ENCODE measurements around the gene MCF2L2.

The MCF2L2 gene

DNA sequence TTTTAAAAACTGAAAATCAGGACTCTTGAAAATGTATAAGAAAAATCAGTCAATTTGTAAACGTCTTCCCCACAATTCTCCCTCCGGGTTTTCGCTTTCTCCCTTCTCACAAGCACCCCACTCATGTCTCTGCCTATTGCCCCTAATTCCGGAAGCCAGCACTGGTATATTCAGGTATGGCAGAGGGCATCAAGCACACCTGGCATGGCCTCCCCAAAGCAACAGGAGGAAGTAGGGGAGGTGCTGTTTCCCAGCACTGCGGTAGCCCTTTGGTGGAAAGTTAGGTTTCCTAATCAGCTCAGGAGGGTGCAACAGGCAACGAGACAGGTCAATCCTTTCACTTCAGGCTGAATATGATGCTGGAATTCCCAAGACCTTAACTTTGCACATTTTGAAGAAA lies 296.0 kb downstream of the MCF2L2 start:
- Histone ChIP-seq H3K79me2 (no peaks in the 10 kb centered on the region), H3K36me3 (ENCODE audit: control insufficient read depth, insufficient read depth, low read length) (no peaks in the 10 kb centered on the region), H3K4me1 (no peaks in the 10 kb centered on the region), H2AFZ (no peak overlapping the region), H3K4me2 (ENCODE audit: low read length) (no peak overlapping the region), H3K27me3 (ENCODE audit: control insufficient read depth, insufficient read depth, low read length) (no peaks in the 10 kb centered on the region), H3K9ac (no peak overlapping the region), H3K9me3 (ENCODE audit: control insufficient read depth, low read length) (no peaks in the 10 kb centered on the region), H3K27ac (no peak overlapping the region), H3K4me3 (ENCODE audit: low read depth, low read length) (no peak overlapping the region)
- TF ChIP-seq, protein P1, sequence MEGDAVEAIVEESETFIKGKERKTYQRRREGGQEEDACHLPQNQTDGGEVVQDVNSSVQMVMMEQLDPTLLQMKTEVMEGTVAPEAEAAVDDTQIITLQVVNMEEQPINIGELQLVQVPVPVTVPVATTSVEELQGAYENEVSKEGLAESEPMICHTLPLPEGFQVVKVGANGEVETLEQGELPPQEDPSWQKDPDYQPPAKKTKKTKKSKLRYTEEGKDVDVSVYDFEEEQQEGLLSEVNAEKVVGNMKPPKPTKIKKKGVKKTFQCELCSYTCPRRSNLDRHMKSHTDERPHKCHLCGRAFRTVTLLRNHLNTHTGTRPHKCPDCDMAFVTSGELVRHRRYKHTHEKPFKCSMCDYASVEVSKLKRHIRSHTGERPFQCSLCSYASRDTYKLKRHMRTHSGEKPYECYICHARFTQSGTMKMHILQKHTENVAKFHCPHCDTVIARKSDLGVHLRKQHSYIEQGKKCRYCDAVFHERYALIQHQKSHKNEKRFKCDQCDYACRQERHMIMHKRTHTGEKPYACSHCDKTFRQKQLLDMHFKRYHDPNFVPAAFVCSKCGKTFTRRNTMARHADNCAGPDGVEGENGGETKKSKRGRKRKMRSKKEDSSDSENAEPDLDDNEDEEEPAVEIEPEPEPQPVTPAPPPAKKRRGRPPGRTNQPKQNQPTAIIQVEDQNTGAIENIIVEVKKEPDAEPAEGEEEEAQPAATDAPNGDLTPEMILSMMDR (IDR thresholded peaks at IDR 0.05): no peak

DNA sequence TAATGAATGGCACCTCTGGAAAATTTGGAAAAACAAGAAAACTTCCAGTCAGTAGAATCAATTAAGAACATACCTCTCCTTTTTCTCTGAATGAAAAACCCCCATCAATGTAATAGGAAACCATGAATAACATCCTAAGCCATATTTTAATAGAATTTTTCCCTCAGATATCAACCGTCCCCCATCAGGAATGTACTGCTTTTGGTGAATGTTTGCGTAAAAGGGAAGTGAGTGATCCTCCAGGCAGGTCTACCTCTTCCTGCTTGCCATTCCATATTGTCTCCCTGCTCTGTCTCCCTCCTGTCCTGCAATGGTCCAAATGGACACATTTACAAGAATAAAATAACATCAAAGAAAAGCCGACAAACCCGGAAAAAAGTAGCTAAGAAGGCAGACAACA lies 296.7 kb downstream of the MCF2L2 start:
- H3K4me1 ChIP-seq: no peaks in the 10 kb centered on the region
- no peak overlapping the region for H3K4me3 ChIP-seq (ENCODE audit: low read depth, low read length)
- H2AFZ ChIP-seq: no peak overlapping the region
- no peak overlapping the region for H3K9ac ChIP-seq
- H3K79me2 ChIP-seq: no peaks in the 10 kb centered on the region
- no peaks in the 10 kb centered on the region for H3K27me3 ChIP-seq (ENCODE audit: control insufficient read depth, insufficient read depth, low read length)
- H3K27ac ChIP-seq: no peak overlapping the region
- TF ChIP-seq, protein P1 (IDR thresholded peaks at IDR 0.05): no peak
- H3K36me3 ChIP-seq (ENCODE audit: control insufficient read depth, insufficient read depth, low read length): no peaks in the 10 kb centered on the region
- H3K4me2 ChIP-seq (ENCODE audit: low read length): no peak overlapping the region
- H3K9me3 ChIP-seq (ENCODE audit: control insufficient read depth, low read length): no peaks in the 10 kb centered on the region

DNA sequence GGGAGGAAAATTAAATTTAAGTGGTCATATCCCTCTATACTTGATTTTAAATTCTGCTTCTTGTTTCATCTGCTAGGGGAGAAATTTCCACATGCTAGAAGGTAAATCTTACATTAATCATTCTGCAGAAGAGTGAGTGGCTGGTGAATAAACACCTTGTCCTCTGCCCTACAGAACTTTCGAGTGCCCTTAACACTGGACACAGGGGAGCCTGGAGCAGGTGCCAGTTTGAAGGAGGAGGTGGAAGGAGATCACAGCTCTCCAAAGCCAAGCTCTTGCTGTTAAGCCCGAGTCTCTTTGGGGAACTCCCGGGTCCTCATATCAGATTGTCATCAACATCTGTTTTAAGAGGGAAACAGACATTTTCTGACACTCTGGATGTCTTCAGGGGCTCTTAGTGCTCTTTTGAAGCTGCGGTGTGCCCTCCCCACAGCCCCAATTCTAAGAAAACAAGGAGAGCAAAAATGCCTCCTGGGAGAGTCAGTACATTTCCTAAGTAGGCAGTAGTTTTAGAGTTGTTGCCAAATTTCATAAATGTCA lies 297.2 kb downstream of the MCF2L2 start:
- TF ChIP-seq, protein P1 (IDR thresholded peaks at IDR 0.05): no peak
- no peaks in the 10 kb centered on the region for H3K9me3 ChIP-seq (ENCODE audit: control insufficient read depth, low read length)
- H3K79me2 ChIP-seq: no peaks in the 10 kb centered on the region
- no peaks in the 10 kb centered on the region for H3K36me3 ChIP-seq (ENCODE audit: control insufficient read depth, insufficient read depth, low read length)
- no peak overlapping the region for H2AFZ ChIP-seq
- H3K4me2 ChIP-seq (ENCODE audit: low read length): no peak overlapping the region
- H3K4me1 ChIP-seq: no peaks in the 10 kb centered on the region
- no peak overlapping the region for H3K27ac ChIP-seq
- H3K4me3 ChIP-seq (ENCODE audit: low read depth, low read length): no peak overlapping the region
- H3K9ac ChIP-seq: no peak overlapping the region
- H3K27me3 ChIP-seq (ENCODE audit: control insufficient read depth, insufficient read depth, low read length): no peaks in the 10 kb centered on the region

DNA sequence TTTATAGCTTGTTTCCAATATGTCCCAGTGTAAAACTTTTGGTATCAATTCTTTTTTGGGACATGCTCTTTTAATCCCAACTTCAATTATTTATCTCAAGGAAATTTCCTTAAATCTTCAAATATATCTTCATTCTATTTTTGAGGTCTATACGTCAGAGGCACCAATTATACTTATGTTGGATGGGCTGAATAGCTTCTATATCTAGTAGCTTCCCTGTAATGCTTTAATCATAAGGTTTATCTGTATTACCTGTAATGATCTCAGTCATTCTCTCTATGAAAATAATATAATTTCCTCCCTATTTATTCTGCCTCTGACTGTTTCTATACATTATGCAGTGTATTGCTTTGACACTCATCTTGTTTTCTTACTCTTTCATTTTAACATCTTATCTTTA lies 299.2 kb downstream of the MCF2L2 start:
- H3K27me3 ChIP-seq (ENCODE audit: control insufficient read depth, insufficient read depth, low read length): no peaks in the 10 kb centered on the region
- no peak overlapping the region for H3K9ac ChIP-seq
- TF ChIP-seq, protein P1 (IDR thresholded peaks at IDR 0.05): no peak
- no peak overlapping the region for H2AFZ ChIP-seq
- no peaks in the 10 kb centered on the region for H3K79me2 ChIP-seq
- H3K4me1 ChIP-seq: no peaks in the 10 kb centered on the region
- H3K27ac ChIP-seq: no peak overlapping the region
- H3K4me2 ChIP-seq (ENCODE audit: low read length): no peak overlapping the region
- H3K9me3 ChIP-seq (ENCODE audit: control insufficient read depth, low read length): no peaks in the 10 kb centered on the region
- H3K4me3 ChIP-seq (ENCODE audit: low read depth, low read length): no peak overlapping the region
- no peaks in the 10 kb centered on the region for H3K36me3 ChIP-seq (ENCODE audit: control insufficient read depth, insufficient read depth, low read length)

DNA sequence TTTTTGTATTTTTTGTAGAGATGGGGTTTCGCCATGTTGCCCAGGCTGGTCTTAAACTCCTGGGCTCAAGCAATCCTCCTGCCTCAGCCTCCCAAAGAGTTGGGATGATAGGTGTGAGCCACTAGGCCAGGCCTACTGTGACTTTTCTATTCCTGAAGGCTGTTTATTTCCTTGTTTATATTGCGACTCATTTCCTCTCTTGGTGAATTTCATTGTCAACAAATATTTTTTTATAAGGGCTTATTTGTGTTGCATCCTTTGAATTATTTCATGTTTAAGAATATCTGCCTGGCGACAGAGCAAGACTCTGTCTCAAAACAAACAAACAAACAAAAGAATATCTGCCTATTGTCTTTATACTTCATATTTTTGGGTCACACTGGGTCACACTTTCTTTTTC lies 299.7 kb downstream of the MCF2L2 start:
- Histone ChIP-seq H3K9ac (no peak overlapping the region), H3K4me1 (no peaks in the 10 kb centered on the region), H3K4me2 (ENCODE audit: low read length) (no peak overlapping the region), H3K79me2 (no peaks in the 10 kb centered on the region), H3K27me3 (ENCODE audit: control insufficient read depth, insufficient read depth, low read length) (no peaks in the 10 kb centered on the region), H2AFZ (no peak overlapping the region), H3K27ac (no peak overlapping the region), H3K9me3 (ENCODE audit: control insufficient read depth, low read length) (no peaks in the 10 kb centered on the region), H3K4me3 (ENCODE audit: low read depth, low read length) (no peak overlapping the region), H3K36me3 (ENCODE audit: control insufficient read depth, insufficient read depth, low read length) (no peaks in the 10 kb centered on the region)
- TF ChIP-seq, protein P1 (IDR thresholded peaks at IDR 0.05): no peak
